Lower leg skin (tissue), 4 donors: ENCODE data around the gene ASIC2. TPM values are rescaled to one million over a fixed set of nuclear protein-coding genes. Genes with fewer than 3 reads are reported as not detected.
"Not testable (repeated sequence)": the region's sequence is repeated elsewhere in the genome, so short reads cannot be mapped to it uniquely, and the experiment has no call there.

Source experiments
- DNase-seq, 2 donors: peaks; one replicate each; pipeline ENCODE4 v3.0.0-alpha.2; 2019; ENCODE audit warnings: low spot score in 2 of 2
- H3K4me3 ChIP-seq: fragments of 200-600 bp; sonication (generic); 2 replicates; pipeline ENCODE4 v1.5.1; 2017; ENCODE audit warnings: mild to moderate bottlenecking, low read depth; ENCODE audit not compliant: poor library complexity, severe bottlenecking
- POLR2A ChIP-seq, 2 donors: fragments of 450-650 bp; IDR thresholded peaks; one replicate each; pipeline ENCODE4 v1.6.1; 2016 to 2017; ENCODE audit warnings: antibody characterized with exemption in 2 of 2, mild to moderate bottlenecking in 1 of 2, moderate library complexity in 1 of 2
- WGBS, 2 donors: methylation state at CpG; one replicate each; pipeline ENCODE4 v1.1.5; 2018; 5-methylcytosine and 5-hydroxymethylcytosine counted together
- intact Hi-C: fragments of 100-400 bp; cut with DNase I; formaldehyde crosslinking; loops from one replicate; pipeline ENCODE4 v1.15.0; 2023; ENCODE audit warnings: low total_unique reads
- total RNA-seq, 4 donors: library from RNA; depleted of rRNA; stranded (reverse); fragments of >200 nt; gene quantifications; one replicate each; pipeline ENCODE4 v1.1.0, GENCODE V29; 2016
- TF ChIP-seq, protein P1 (sequence below), 3 donors: fragments of 450-650 bp; IDR thresholded peaks; one replicate each; pipeline ENCODE4 v1.5.1; 2016; ENCODE audit warnings: antibody characterized with exemption in 3 of 3, mild to moderate bottlenecking in 3 of 3, moderate library complexity in 2 of 3

Gene ASIC2
- total RNA-seq, 4 donors from 2014 or later = 0.21 TPM; not detected in 3

DNA sequence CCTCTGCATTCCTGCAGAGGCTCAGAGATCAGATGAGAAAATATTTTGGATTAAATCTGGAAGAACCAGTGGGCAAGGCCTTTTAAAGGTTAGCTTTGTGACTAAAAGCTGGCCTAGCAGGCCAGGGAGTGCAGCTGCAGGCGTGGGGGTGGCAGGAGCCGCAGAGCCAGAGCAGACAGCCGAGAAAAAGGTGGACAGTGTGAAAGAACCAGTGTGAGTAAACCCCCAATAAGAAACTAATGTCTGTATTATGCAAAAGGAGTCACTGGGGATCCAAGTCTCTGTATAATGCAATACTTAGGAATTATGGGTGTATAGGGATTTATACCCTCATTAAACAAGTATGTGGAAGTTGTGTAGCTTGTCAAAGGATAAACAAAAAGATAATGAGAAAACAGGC is 322.8 kb downstream of the ASIC2 start:
- 56 to 61% methylated on average over 3 of the region's 3 CpGs for WGBS, 2 donors
- H3K4me3 ChIP-seq = no peak overlapping the region
- intact Hi-C loops = no loop called here
- TF ChIP-seq, protein P1, sequence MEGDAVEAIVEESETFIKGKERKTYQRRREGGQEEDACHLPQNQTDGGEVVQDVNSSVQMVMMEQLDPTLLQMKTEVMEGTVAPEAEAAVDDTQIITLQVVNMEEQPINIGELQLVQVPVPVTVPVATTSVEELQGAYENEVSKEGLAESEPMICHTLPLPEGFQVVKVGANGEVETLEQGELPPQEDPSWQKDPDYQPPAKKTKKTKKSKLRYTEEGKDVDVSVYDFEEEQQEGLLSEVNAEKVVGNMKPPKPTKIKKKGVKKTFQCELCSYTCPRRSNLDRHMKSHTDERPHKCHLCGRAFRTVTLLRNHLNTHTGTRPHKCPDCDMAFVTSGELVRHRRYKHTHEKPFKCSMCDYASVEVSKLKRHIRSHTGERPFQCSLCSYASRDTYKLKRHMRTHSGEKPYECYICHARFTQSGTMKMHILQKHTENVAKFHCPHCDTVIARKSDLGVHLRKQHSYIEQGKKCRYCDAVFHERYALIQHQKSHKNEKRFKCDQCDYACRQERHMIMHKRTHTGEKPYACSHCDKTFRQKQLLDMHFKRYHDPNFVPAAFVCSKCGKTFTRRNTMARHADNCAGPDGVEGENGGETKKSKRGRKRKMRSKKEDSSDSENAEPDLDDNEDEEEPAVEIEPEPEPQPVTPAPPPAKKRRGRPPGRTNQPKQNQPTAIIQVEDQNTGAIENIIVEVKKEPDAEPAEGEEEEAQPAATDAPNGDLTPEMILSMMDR (IDR thresholded peaks at IDR 0.05) = no peak
- TF ChIP-seq POLR2A (IDR thresholded peaks at IDR 0.05) = no peak
- DNase-seq = no peak

DNA sequence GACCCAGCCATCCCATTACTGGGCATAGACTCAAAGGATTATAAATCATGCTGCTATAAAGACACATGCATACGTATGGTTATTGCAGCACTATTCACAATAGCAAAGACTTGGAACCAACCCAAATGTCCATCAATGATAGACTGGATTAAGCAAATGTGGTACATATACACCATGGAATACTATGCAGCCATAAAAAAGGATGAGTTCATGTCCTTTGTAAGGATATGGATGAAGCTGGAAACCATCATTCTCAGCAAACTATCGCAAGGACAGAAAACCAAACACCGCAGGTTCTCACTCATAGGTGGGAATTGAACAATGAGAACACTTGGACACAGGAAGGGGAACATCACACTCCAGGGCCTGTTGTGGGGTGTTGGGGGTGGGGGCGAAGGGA is 323.9 kb downstream of the ASIC2 start:
- 76 to 84% methylated on average over 4 of the region's 4 CpGs for WGBS, 2 donors
- DNase-seq, H3K4me3 ChIP-seq, intact Hi-C loops: not testable (repeated sequence)

DNA sequence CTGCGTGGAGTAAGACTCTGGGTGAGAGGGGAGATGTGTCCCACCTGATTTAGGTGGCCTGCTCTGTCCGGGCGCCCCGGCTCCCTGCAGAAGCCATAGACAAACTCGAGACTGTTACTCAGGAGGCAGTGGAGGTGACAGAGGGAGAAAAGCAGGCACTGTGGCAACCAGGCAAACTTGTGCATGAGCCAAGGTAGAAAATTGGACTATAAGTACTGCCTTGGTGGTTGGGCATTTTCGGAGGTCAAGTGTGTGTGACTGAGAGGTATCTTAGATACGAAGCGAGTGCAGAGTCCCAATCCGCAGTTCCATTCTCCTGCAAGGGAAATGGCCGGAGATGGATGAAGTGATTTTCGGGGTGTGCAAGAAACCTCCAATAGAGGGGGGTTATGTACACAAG is 328.6 kb downstream of the ASIC2 start:
- WGBS, 2 donors = 84 to 87% methylated on average over 11 of the region's 11 CpGs
- no peak overlapping the region for H3K4me3 ChIP-seq
- peak in 1 of 2 donors; percentile 7 for DNase-seq
- TF ChIP-seq, protein P1 (IDR thresholded peaks at IDR 0.05) = no peak
- TF ChIP-seq POLR2A (IDR thresholded peaks at IDR 0.05) = no peak
- intact Hi-C loops = no loop called here
